ENCODE data around the gene WDR35.

WDR35 gene

GRCh38 chr2:19865151-19865550 is 124.8 kb downstream of the WDR35 start:
- DNase-seq = no peak

GRCh38 chr2:19864381-19864780 is 125.5 kb downstream of the WDR35 start:
- DNase-seq = no peak

- DNase-seq = no peak
Observed at GRCh38 chr2:19863303-19864041, 126.4 kb downstream of the WDR35 start.

GRCh38 chr2:19861813-19862212 is 128.1 kb downstream of the WDR35 start:
- DNase-seq = no peak
